Upper lobe of left lung (tissue), 6 donors: Measurements from ENCODE around the gene RPS6KA3. TPM values are rescaled to one million over a fixed set of nuclear protein-coding genes. Genes with fewer than 3 reads are reported as not detected.

ENCODE experiments used
- ATAC-seq, 2 donors: fragments of 200-7000 bp; cut with Tn5 transposase; one replicate each; pipeline ENCODE4 v1.9.1; 2022; ENCODE audit warnings: mild to moderate bottlenecking in 2 of 2, moderate library complexity in 2 of 2; ENCODE audit not compliant: low FRiP score in 2 of 2
- DNase-seq, 2 donors: peaks; one replicate each; pipeline ENCODE4 v3.0.0-alpha.2; 2019 to 2020
- H3K27ac ChIP-seq, 4 donors: fragments of 200-600 bp; sonication (generic); one replicate each; pipeline ENCODE4 v1.5.1; 2016 to 2019
- H3K27me3 ChIP-seq, 4 donors: fragments of 200-600 bp; sonication (generic); one replicate each; pipeline ENCODE4 v1.5.1; 2017 to 2019
- H3K36me3 ChIP-seq, 4 donors: fragments of 200-600 bp; sonication (generic); one replicate each; pipeline ENCODE4 v1.5.1; 2016 to 2019
- H3K4me1 ChIP-seq, 4 donors: fragments of 200-600 bp; sonication (generic); one replicate each; pipeline ENCODE4 v1.5.1; 2018 to 2019
- H3K4me3 ChIP-seq, 4 donors: fragments of 200-600 bp; sonication (generic); one replicate each; pipeline ENCODE4 v1.5.1; 2017 to 2019; ENCODE audit warnings: mild to moderate bottlenecking in 2 of 4, moderate library complexity in 1 of 4
- H3K9me3 ChIP-seq, 4 donors: fragments of 200-600 bp; sonication (generic); one replicate each; pipeline ENCODE4 v1.5.1; 2018 to 2019
- EP300 ChIP-seq, 4 donors: sonication (generic); formaldehyde crosslinking; IDR thresholded peaks; one replicate each; pipeline ENCODE4 v1.5.1; 2017; ENCODE audit warnings: antibody characterized with exemption in 4 of 4, control low read depth in 2 of 4
- POLR2A ChIP-seq, 4 donors: fragments of 450-650 bp; IDR thresholded peaks; one replicate each; pipeline ENCODE4 v1.5.1; 2016 to 2017; ENCODE audit warnings: antibody characterized with exemption in 4 of 4, mild to moderate bottlenecking in 2 of 4
- POLR2AphosphoS5 ChIP-seq, 2 donors: sonication (generic); formaldehyde crosslinking; IDR thresholded peaks; one replicate each; pipeline ENCODE4 v1.5.1; 2017; ENCODE audit warnings: antibody characterized with exemption in 2 of 2
- WGBS, 2 donors: methylation state at CpG; one replicate each; pipeline ENCODE4 v1.1.5; 2017 to 2018; 5-methylcytosine and 5-hydroxymethylcytosine counted together
- total RNA-seq, 6 donors: library from RNA; depleted of rRNA in 4 of 6; stranded (reverse); fragments of >200 nt in 4 of 6; gene quantifications; one replicate each; pipeline versions ENCODE4 v1.1.0 to v1.2.1, GENCODE V29; 2016 to 2021
- TF ChIP-seq, protein P1 (sequence below), 6 experiments: fragments of 450-650 bp in 4 of 6; fragments of 200-600 bp in 2 of 6; sonication (generic) in 2 of 6; IDR thresholded peaks; one replicate each; pipeline ENCODE4 v1.5.1; 2016 to 2019; ENCODE audit warnings: antibody characterized with exemption in 6 of 6
- donor health status: DM: no; HTN: no; CAD: no; lungs with moderate emphysema.
- donor health status: DM: no; HTN: yes; CAD: no; lungs with severe emphysema.

RPS6KA3 gene
- total RNA-seq, 6 donors from 2014 or later: 24.6 to 93.0 (median 58.4) TPM

DNA sequence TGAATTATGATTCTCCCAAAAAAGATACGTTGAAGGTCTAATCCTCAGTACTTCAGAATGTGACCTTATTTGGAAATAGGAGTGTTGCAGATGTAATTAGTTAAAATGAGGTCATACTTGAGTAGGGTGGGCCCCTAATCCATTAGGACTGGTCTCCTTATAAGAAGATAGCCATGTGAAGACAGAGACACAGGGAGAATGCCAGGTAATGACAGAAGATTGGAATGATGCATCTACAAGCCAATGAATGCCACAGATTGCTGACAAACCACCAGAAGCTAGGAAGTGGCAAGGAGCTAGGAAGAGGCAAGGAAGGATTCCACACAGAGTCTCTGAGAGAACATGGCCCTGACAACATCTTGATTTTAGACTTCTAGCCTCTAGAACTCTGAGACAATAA is 7.4 kb upstream of the RPS6KA3 start:
- no peak for TF ChIP-seq POLR2A (IDR thresholded peaks at IDR 0.05)
- TF ChIP-seq, protein P1, sequence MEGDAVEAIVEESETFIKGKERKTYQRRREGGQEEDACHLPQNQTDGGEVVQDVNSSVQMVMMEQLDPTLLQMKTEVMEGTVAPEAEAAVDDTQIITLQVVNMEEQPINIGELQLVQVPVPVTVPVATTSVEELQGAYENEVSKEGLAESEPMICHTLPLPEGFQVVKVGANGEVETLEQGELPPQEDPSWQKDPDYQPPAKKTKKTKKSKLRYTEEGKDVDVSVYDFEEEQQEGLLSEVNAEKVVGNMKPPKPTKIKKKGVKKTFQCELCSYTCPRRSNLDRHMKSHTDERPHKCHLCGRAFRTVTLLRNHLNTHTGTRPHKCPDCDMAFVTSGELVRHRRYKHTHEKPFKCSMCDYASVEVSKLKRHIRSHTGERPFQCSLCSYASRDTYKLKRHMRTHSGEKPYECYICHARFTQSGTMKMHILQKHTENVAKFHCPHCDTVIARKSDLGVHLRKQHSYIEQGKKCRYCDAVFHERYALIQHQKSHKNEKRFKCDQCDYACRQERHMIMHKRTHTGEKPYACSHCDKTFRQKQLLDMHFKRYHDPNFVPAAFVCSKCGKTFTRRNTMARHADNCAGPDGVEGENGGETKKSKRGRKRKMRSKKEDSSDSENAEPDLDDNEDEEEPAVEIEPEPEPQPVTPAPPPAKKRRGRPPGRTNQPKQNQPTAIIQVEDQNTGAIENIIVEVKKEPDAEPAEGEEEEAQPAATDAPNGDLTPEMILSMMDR (IDR thresholded peaks at IDR 0.05): no peak
- TF ChIP-seq EP300 (IDR thresholded peaks at IDR 0.05): no peak
- TF ChIP-seq POLR2AphosphoS5 (IDR thresholded peaks at IDR 0.05): no peak
- H3K4me3 ChIP-seq: no peak overlapping the region
- H3K36me3 ChIP-seq: no peaks in the 10 kb centered on the region
- no peaks in the 10 kb centered on the region for H3K9me3 ChIP-seq
- WGBS, 2 donors: 67 to 69% methylated on average over 1 of the region's 1 CpG
- DNase-seq (no peak), ATAC-seq (no peak)
- no peak overlapping the region for H3K27ac ChIP-seq
- H3K27me3 ChIP-seq: no peaks in the 10 kb centered on the region
- H3K4me1 ChIP-seq: no peaks in the 10 kb centered on the region

DNA sequence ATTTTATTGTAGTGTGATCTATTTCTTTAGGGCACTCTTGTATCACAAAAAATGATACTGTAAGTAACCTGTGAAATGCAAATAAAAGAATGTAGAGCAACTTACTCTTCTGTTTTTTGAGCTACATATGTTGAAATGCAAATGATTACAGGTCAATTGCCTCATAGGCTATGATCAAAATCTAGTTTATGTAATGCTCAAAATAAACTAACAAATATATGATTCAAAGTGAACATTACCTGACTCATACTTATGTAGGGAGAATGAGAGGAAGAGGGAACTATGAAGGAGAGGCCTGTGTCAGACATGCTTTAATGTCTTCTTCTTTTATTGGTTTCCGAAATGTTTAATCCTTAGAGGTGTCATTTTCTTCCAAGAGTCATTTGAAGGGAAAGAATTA is 5.0 kb upstream of the RPS6KA3 start:
- Histone ChIP-seq H3K9me3 (no peaks in the 10 kb centered on the region), H3K27ac (no peak overlapping the region), H3K4me1 (no peaks in the 10 kb centered on the region), H3K27me3 (no peaks in the 10 kb centered on the region), H3K4me3 (no peak overlapping the region), H3K36me3 (no peaks in the 10 kb centered on the region)
- 83 to 96% methylated on average over 1 of the region's 1 CpG for WGBS, 2 donors
- DNase-seq (no peak), ATAC-seq (no peak)
- no peak for TF ChIP-seq POLR2AphosphoS5 (IDR thresholded peaks at IDR 0.05)
- TF ChIP-seq, protein P1 (IDR thresholded peaks at IDR 0.05): no peak
- no peak for TF ChIP-seq EP300 (IDR thresholded peaks at IDR 0.05)
- TF ChIP-seq POLR2A (IDR thresholded peaks at IDR 0.05): no peak

DNA sequence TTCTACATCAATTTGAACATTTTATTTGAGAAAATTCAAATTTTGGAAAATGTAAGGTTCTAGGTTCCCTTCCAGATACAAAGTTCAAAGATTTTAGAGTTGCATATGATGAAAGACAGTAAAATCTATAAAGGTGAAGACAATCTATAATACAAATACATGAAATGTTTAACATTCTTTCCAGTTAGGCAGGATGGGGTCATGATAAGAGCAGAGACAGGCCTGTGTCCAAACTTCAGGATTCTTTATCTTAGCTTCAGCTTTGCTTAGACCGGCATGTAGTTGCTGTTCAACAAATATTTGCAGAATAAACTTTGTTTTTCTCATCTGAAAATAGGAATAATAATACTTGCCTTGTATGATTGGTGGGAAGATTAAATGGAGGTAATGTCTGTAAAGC is 4.5 kb upstream of the RPS6KA3 start:
- Histone ChIP-seq H3K27me3 (no peaks in the 10 kb centered on the region), H3K27ac (no peak overlapping the region), H3K9me3 (no peaks in the 10 kb centered on the region), H3K4me3 (no peak overlapping the region), H3K36me3 (no peaks in the 10 kb centered on the region), H3K4me1 (no peaks in the 10 kb centered on the region)
- TF ChIP-seq POLR2AphosphoS5 (IDR thresholded peaks at IDR 0.05): no peak
- TF ChIP-seq EP300 (IDR thresholded peaks at IDR 0.05): no peak
- no peak for TF ChIP-seq POLR2A (IDR thresholded peaks at IDR 0.05)
- TF ChIP-seq, protein P1 (IDR thresholded peaks at IDR 0.05): no peak
- WGBS, 2 donors: 54 to 79% methylated on average over 1 of the region's 1 CpG
- DNase-seq: no peak
- ATAC-seq: no peak

DNA sequence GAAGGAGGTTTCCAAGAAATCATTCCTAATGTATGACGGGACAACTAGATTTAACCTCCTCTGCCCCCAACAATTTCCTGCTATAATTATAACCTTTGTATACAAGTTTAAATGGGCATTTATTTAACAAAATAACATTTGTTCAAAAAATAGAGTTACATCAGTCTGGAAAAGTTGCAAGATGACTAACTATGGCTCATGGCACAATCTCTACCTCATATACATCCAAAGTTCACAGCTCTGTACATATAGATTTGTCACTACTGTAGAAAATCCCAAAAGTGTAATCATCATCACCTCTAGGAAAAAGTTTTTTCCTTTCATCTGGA is 3.8 kb upstream of the RPS6KA3 start:
- ATAC-seq: no peak
- WGBS, 2 donors: 73 to 82% methylated on average over 1 of the region's 1 CpG
- no peak overlapping the region for H3K27ac ChIP-seq

More for the DNA sequence above, 3.8 kb upstream of the RPS6KA3 start:
- H3K9me3 ChIP-seq: no peaks in the 10 kb centered on the region
- no peaks in the 10 kb centered on the region for H3K4me1 ChIP-seq
- no peaks in the 10 kb centered on the region for H3K27me3 ChIP-seq
- H3K36me3 ChIP-seq: no peaks in the 10 kb centered on the region
- TF ChIP-seq POLR2AphosphoS5 (IDR thresholded peaks at IDR 0.05): no peak
- TF ChIP-seq, protein P1 (IDR thresholded peaks at IDR 0.05): no peak
- TF ChIP-seq POLR2A (IDR thresholded peaks at IDR 0.05): no peak
- no peak for TF ChIP-seq EP300 (IDR thresholded peaks at IDR 0.05)
- no peak overlapping the region for H3K4me3 ChIP-seq
- DNase-seq: no peak
